Gastrocnemius medialis (tissue), 4 donors: Measurements from ENCODE around the gene IKBKE. TPM values are rescaled to one million over a fixed set of nuclear protein-coding genes. Genes with fewer than 3 reads are reported as not detected.

Source experiments
- ATAC-seq, 2 donors: fragments of 150-250 bp; one replicate each; pipeline ENCODE4 v1.9.1; 2016
- DNase-seq, 2 donors: peaks; one replicate each; pipeline ENCODE4 v3.0.0-alpha.2; 2019
- H3K27ac ChIP-seq, 4 donors: fragments of 200-600 bp; sonication (generic); 1 replicate in 1 of 4; 2 replicates in 3 of 4; pipeline ENCODE4 v1.5.1; 2016 to 2018; ENCODE audit warnings: mild to moderate bottlenecking in 2 of 4, moderate library complexity in 1 of 4
- H3K27me3 ChIP-seq, 3 donors: fragments of 200-600 bp; sonication (generic) in 2 of 3; 1 replicate in 1 of 3; 2 replicates in 2 of 3; pipeline versions ENCODE4 v1.5.1 to v1.6.0; 2016 to 2019; ENCODE audit warnings: mild to moderate bottlenecking in 1 of 3, moderate library complexity in 1 of 3
- H3K36me3 ChIP-seq, 2 donors: fragments of 200-600 bp; sonication (generic) in 1 of 2; one replicate each; pipeline ENCODE4 v1.5.1; 2017 to 2018
- H3K4me1 ChIP-seq, 2 donors: fragments of 200-600 bp; sonication (generic) in 1 of 2; one replicate each; pipeline ENCODE4 v1.5.1; 2016 to 2017; ENCODE audit warnings: mild to moderate bottlenecking in 2 of 2
- H3K4me3 ChIP-seq, 4 donors: fragments of 200-600 bp; sonication (generic) in 3 of 4; 1 replicate in 1 of 4; 2 replicates in 3 of 4; pipeline ENCODE4 v1.5.1; 2016 to 2019; ENCODE audit warnings: mild to moderate bottlenecking in 2 of 4
- H3K9me3 ChIP-seq, 3 donors: fragments of 200-600 bp; sonication (generic) in 2 of 3; 1 replicate in 1 of 3; 2 replicates in 2 of 3; pipeline ENCODE4 v1.5.1; 2016 to 2019
- CTCF ChIP-seq, 5 experiments: fragments of 450-650 bp in 3 of 5; fragments of 200-600 bp in 2 of 5; sonication (generic) in 2 of 5; IDR thresholded peaks in 4 of 5; conservative IDR thresholded peaks in 1 of 5; 1 replicate in 4 of 5; 2 replicates in 1 of 5; pipeline ENCODE4 v1.5.1; 2016 to 2019; ENCODE audit warnings: antibody characterized with exemption in 5 of 5, mild to moderate bottlenecking in 3 of 5, moderate library complexity in 3 of 5
- POLR2A ChIP-seq, 2 donors: fragments of 450-650 bp; IDR thresholded peaks; one replicate each; pipeline ENCODE4 v1.6.1; 2017; ENCODE audit warnings: antibody characterized with exemption in 2 of 2, mild to moderate bottlenecking in 2 of 2, moderate library complexity in 2 of 2
- in situ Hi-C, 4 donors: fragments of 200-750 bp; cut with MboI; loops; one replicate each; pipeline versions ENCODE4 v1.15.0 to v1.8.0; 2017; ENCODE audit warnings: low sequenced_read_pairs in 4 of 4
- intact Hi-C: fragments of 100-400 bp; cut with DNase I; formaldehyde crosslinking; loops from one replicate; pipeline ENCODE4 v1.15.1; 2023; ENCODE audit warnings: low total_unique reads
- total RNA-seq, 4 donors: library from RNA; depleted of rRNA; stranded (reverse); fragments of >200 nt; gene quantifications; one replicate each; pipeline versions ENCODE4 v1.1.0 to v1.2.3, GENCODE V29; 2016

IKBKE gene
- total RNA-seq = 1 to 10 TPM in 1 of 4 donors, under 1 TPM in 2, not detected in 1; 0.81 to 1.1 (median 0.84) TPM

GRCh38 chr1:206469933-206470691, at the start of gene IKBKE:
Gene IKBKE (plus strand): TSS chr1:206470476. CDS start chr1:206473228, 2,752 bp downstream.
- Histone ChIP-seq H3K27me3 (peaks cover 5 to 10% (median 5%) of the 10 kb centered on the region in 3 donors), H3K4me1 (peaks cover 2 to 7% of the 10 kb centered on the region in 2 donors), H3K4me3 (peak within 1 kb of the TSS; percentile 32 to 49 (median 45)), H3K27ac (no peak within 1 kb of the TSS), H3K9me3 (no peaks in the 10 kb centered on the region), H3K36me3 (no peaks in the 10 kb centered on the region)
- TF ChIP-seq POLR2A (IDR thresholded peaks at IDR 0.05) (no peak), CTCF (IDR thresholded peaks at IDR 0.05 in 4 of 5, conservative IDR thresholded peaks at IDR 0.05 in 1 of 5) (no peak)
- in situ Hi-C loops (no loop called here), intact Hi-C loops (no loop called here)
- DNase-seq (peak in 1 of 2 donors; percentile 31), ATAC-seq (peak; percentile 51 to 53)

DNA sequence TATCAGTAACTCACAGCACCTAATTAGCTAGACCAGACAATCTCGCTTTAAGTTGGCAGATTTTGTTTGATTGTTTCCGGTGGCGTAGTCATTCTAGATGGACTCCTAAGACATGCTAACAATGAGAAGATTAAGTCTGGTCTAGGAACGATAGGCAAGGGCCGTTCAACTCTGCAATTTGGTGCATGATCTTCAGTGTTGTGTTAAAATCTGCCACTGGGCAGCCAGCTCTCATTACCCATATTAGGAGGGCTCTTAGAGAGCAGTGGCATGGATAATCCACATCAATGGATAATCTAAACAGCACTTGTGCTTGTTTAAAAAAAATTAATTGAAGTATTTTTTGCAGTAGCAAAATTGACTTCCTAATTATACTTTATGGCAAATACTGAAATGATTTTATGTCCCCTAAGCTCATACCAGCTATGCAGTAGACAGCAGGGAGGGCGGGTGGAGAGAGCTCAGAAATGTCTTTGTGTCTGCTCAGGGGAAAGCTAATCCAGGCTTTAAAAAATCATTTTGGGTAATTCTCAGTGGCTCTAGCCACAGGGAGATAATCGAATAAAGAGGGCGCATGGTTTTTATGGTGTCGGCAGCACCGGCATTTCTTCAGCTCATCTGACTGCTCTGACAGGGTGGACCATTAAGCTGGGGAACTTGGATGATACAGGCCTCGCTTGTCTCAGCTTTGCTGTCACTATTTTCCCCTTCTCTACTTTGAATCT, 48.5 kb upstream of the IKBKE start:
- H3K27ac ChIP-seq = no peak overlapping the region
- intact Hi-C loops = no loop called here
- DNase-seq = no peak
- ATAC-seq = no peak
- H3K36me3 ChIP-seq = peaks cover 0 to 2% of the 10 kb centered on the region in 2 donors
- no peak overlapping the region for H3K4me3 ChIP-seq
- no peaks in the 10 kb centered on the region for H3K9me3 ChIP-seq
- no peak for TF ChIP-seq CTCF (IDR thresholded peaks at IDR 0.05 in 4 of 5, conservative IDR thresholded peaks at IDR 0.05 in 1 of 5)
- TF ChIP-seq POLR2A (IDR thresholded peaks at IDR 0.05) = no peak
- in situ Hi-C loops = no loop called here
- H3K27me3 ChIP-seq = no peaks in the 10 kb centered on the region
- no peaks in the 10 kb centered on the region for H3K4me1 ChIP-seq

GRCh38 chr1:206422525-206422924, 47.8 kb upstream of the IKBKE start:
- intact Hi-C loops = no loop called here
- H3K27me3 ChIP-seq = no peaks in the 10 kb centered on the region
- no peak for ATAC-seq
- no peaks in the 10 kb centered on the region for H3K9me3 ChIP-seq
- in situ Hi-C loops = no loop called here
- TF ChIP-seq POLR2A (IDR thresholded peaks at IDR 0.05) = no peak
- no peak for TF ChIP-seq CTCF (IDR thresholded peaks at IDR 0.05 in 4 of 5, conservative IDR thresholded peaks at IDR 0.05 in 1 of 5)
- H3K4me3 ChIP-seq = no peak overlapping the region
- H3K36me3 ChIP-seq = peaks cover 0 to under 1% of the 10 kb centered on the region in 2 donors
- no peaks in the 10 kb centered on the region for H3K4me1 ChIP-seq
- no peak overlapping the region for H3K27ac ChIP-seq
- DNase-seq = no peak

- ATAC-seq (no peak), DNase-seq (no peak)
- no peaks in the 10 kb centered on the region for H3K27me3 ChIP-seq
- no peak overlapping the region for H3K27ac ChIP-seq
- H3K4me3 ChIP-seq = no peak overlapping the region
- no peaks in the 10 kb centered on the region for H3K36me3 ChIP-seq
- in situ Hi-C loops (no loop called here), intact Hi-C loops (no loop called here)
- H3K9me3 ChIP-seq = no peaks in the 10 kb centered on the region
- no peak for TF ChIP-seq POLR2A (IDR thresholded peaks at IDR 0.05)
- TF ChIP-seq CTCF (IDR thresholded peaks at IDR 0.05 in 4 of 5, conservative IDR thresholded peaks at IDR 0.05 in 1 of 5) = no peak
- peaks cover 0 to 6% of the 10 kb centered on the region in 2 donors for H3K4me1 ChIP-seq
Observed at GRCh38 chr1:206427291-206427690, 43.0 kb upstream of the IKBKE start.
